ENCODE data around the gene AK3.
A peak's percentile ranks its signal among the peaks of the same experiment; 100 is the strongest.

The AK3 gene

DNA sequence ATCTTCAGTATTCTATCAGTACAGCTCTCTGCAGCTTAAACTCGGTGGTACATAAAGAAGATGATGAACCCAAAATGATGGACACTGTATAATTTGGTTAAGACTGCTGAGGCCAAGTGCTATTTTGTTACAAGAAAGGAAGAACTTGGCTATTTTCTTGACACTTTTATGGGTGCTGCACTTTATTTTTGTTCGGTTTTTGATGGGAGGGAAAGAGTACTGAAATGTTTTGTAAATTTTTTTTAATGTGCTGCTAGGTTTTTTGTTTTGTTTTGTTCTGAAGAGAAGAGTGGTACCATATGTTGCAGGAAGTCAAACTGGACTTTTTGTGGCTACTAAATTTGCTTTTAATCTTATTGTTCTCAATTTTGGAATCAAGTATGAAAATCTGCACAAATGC, 35.0 kb downstream of the AK3 start:
- no peak for DNase-seq (ENCODE audit: low read depth in 2 of 2)

DNA sequence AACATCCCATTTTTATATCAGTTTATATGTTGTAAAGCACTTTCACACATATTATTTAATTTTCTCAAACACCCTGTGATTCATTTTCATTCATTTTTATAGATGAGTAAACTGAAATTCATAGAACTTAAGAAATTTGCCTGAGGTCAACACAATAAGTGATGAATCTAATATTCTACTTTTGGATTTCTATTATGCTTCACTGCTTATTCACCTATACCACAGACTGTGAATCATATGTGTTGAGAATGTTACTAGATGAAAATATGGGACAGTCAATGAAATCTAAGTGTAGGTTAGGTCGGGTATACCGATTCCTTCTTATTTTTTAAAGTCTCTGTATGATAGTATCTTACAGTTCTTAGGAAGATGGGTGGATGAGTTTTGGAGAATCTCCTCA, 36.9 kb downstream of the AK3 start:
- DNase-seq (ENCODE audit: low read depth in 2 of 2): no peak

DNA sequence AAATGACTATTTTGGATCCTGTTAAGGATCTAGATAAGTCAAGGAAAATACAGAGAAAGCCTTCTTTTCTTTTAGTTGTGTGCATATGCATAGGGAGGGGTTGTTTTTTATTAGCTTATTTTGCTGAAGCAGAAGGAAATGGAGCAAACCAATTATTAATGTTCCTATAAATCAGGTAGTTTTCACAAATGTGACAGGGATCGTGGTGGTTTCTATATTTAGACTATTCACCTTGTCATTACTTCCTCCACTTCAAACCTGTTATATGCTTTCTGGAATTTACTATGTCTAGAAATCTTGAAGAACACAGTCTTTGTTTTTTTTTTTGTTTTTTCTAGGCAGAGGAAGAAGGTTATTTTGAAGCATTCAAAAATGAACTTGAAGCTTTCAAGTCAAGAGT, 39.5 kb downstream of the AK3 start:
- DNase-seq (ENCODE audit: low read depth in 2 of 2): no peak

DNA sequence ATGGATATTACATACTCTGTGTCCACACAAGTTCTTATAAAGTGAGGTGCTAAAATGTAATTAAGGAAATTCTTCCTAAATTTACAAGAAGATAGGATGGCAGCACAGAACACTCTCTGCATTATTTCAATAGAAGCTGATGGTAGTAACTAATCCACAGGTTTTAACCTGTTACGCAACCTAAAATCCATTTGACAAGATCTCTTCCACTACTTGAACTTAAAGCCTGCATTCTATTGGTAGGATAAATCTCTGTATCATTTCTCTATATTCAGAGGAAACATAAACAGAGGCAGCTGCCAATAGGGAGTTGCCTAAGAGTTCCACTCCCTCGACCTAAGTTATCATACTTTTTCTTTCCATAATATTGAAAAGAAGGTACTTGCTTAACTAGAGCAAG, 40.1 kb downstream of the AK3 start:
- no peak for DNase-seq (ENCODE audit: low read depth in 2 of 2)

DNA sequence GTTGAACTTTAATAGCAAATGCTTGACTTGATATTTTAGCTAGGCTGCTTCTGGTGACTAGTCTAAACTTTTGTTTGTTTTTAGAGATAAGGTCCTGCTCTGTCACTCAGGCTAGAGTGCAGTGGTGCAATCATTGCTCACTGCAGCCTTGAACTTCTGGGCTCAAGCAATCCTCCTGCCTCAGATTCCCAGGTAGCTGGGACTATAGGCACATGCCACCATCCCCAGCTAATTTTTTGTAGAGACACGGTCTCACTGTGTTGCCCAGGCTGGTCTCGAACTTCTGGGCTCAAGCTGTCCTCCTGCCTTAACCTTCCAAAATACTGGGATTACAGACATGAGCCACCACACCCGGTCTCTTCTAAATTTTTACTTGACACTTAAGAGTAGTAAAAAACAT, 40.9 kb downstream of the AK3 start:
- no peak for DNase-seq (ENCODE audit: low read depth in 2 of 2)

DNA sequence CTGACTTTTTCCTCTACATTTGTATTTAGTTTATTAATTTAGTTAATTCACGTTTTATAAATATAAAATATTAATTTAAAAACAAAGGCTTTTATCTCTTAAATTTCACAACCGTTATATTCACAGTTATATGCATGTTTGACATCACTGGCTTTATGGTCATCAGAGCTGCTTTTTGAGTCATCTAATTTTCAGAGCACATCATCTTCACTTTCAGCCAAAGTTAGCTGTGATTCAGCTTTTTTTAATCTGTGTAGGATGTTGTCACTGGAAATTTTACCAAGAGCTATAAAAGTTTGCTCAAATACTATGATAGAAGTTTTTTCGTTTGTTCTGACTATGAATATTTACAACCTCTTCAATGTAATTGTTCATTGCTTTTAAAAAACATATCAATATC, 49.2 kb downstream of the AK3 start:
- no peak for DNase-seq (ENCODE audit: low read depth in 2 of 2)

DNA sequence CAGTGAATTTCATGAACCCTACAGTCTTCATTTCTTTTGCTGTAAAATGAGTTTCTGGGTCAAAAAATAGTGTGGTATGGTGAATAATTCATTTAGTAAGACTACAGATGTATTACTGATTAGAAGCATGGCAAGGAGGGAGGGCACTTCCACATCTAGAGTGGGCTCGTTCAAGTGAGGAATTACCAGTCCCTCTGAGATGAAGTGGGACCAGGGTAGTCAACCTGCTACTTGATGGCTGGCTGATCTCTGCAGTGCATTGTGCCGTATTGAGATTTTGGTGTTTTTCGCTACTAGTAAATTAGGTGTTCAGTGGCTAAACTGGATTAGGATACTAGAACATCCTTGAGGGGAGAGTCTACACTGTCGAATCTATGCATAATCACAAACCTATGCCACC, 50.9 kb downstream of the AK3 start:
- no peak for DNase-seq (ENCODE audit: low read depth in 2 of 2)

DNA sequence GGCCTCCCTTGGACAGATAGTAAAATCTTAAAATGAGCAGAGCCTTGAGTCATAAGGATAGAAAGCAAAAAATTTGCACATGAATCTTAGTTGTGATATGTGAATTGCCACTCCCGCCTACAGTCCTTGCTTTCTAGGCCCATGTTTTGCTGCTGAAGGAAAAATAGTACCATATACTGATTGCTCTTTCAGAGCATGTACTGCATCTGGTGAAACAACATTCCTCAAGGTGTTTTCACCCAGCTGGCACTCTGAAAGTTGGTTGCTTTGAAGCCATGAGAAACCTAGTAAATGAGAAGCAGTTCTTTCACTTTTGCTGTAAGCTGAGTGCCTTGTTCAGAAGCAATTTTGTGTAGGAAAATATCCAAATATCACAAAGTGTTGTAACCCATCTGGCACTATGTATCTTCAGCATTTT, 51.3 kb downstream of the AK3 start:
- DNase-seq (ENCODE audit: low read depth in 2 of 2): no peak

DNA sequence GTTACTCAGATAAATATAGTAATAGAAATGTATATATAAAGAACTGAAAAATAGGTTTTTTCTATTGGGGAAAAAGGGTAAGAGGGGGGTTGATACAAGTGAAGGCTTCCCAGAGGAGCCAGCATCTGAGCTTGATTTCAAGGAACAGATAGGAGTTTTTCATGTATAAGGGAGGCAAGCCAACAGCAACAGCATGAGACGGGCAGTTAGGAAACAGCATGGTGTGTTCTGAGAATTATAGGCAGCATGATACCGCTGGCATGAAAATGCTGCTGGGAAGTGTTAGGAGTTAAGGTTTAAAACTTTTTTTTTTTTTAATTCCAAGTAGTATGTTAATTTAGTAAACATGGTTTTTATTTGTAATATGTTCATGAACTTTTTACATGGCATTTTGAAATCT, 52.0 kb downstream of the AK3 start:
- DNase-seq (ENCODE audit: low read depth in 2 of 2): no peak

DNA sequence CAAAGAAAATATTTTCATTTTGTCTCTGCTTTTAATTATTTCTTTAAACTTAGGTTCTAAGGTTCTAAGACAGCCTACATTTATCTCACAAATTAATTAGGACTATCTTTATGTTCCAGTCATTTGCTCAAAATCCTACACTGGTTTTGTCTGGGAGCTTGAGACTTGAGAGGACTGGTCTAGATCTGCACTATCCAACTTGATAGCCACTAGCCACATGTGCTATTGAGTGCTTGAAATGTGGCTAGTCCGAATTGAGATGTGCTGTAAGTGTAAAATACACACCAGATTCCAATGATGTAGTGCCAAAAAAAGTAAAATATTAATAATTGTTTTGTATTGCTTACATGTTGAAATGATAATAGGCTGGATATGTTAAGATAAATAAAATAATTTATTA, 54.4 kb downstream of the AK3 start:
- no peak for DNase-seq (ENCODE audit: low read depth in 2 of 2)

DNA sequence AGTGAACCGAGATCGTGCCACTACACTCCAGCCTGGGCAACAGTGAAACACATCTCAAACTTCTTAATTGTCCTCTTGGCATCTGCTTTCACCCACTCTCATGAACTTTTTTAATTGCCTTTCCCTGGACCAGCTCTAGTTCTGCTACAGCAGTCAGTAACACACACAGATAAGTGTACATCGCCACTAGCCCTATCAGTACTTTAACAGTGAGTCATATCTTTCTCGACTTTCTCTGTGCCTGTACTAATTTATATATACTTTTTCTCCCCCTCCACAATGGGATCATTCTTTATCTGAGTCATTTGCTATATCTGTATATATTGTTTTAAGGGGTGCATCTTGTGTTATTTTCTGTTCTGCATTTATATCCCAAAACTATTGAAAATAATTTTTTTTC, 54.9 kb downstream of the AK3 start:
- no peak for DNase-seq (ENCODE audit: low read depth in 2 of 2)

DNA sequence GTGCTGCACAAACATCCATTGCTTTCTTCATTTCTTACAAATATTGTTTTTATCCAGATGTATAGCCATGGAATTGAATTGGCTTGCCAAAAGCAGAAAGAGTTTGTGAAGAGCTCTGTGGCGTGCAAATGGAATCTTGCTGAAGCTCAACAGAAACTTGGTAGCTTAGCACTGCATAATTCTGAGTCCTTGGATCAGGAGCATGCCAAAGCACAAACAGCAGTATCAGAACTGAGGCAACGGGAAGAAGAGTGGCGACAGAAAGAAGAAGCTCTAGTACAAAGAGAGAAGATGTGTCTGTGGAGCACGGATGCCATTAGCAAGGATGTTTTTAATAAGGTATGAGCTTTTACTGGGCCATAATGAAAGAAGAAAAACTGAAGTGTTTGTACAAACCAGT, 56.2 kb downstream of the AK3 start:
- DNase-seq (ENCODE audit: low read depth in 2 of 2): no peak

DNA sequence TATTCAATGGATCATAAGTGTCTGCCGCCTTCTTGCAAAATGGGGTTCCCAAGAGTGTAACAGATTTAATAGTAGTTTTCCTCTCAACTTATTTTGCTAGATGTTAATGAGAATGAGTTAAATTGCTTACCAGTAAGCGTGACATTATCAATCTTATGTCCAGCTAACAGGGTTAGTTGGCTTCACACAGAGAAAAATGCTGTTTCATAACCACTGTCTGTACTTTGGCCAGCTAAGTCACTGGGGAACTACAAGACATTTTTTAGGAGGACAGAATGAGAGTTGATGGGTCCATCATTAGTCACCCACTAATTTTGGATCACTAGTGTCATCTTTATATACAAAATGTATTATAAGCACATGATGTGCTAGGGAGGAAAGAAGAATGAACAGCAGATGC, 60.3 kb downstream of the AK3 start:
- DNase-seq (ENCODE audit: low read depth in 2 of 2): no peak

DNA sequence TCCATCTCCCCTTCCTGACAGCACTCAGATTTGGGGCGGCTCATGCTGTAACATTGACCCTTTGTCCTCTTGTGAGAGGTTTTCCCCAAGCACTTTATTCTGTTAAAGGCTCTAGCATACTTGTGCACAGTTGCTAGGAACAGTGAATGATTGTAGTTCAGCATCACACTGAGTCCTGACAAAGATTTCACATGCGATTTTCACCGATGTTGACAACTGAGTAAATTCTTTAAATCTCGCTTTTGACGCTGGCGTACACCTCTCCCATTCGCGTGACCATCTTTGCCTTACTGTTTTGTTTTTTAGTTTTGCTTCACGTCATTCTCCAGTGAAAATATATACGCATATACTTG, 60.9 kb downstream of the AK3 start:
- DNase-seq (ENCODE audit: low read depth in 2 of 2): no peak

DNA sequence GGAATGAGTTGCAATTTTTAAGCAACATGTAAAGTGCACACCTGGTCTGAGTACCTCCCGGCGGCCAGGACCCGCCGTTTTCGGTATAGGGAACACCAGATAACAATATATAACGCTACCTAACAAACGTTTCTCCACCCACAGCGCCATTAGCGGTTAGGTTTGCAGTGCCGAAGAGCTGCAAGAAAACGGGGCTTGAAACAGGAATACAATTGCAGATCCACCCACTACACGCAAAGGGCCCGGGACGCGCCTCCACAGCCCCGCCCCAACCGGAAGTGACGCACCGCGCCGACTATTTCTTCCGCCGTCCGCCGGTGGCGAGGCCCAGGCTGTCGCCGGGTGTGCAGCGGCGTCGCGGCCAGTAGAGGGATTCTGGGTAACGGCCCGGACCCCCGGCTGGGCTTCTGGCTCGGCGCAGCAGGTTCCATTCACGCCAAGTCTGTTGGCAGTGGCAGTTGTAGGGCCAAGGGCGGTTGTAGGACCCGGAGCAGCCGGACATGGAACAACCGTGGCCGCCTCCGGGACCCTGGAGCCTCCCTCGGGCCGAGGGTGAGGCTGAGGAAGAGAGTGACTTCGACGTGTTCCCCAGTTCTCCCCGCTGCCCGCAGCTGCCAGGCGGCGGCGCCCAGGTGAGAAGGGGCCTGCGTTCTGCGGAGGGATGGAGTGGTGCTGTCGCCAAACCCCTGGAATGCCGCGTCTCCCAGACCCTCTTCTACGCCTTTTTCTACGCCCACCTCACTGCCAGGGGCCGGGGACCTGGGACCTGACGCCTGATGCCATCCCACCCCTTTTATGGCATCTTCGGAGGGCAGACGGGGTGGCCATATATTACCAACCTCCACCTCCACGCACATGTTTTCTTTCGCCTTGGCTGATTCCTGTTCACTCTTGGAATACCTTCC, 61.5 kb downstream of the AK3 start, which contains the start of gene CDC37L1:
CDC37L1 (plus strand) TSS at position 302 of the 905 bp plus-strand sequence; CDS start at position 501, 199 bp downstream.
- peak; percentile 96 to 99 for DNase-seq (ENCODE audit: low read depth in 2 of 2)

DNA sequence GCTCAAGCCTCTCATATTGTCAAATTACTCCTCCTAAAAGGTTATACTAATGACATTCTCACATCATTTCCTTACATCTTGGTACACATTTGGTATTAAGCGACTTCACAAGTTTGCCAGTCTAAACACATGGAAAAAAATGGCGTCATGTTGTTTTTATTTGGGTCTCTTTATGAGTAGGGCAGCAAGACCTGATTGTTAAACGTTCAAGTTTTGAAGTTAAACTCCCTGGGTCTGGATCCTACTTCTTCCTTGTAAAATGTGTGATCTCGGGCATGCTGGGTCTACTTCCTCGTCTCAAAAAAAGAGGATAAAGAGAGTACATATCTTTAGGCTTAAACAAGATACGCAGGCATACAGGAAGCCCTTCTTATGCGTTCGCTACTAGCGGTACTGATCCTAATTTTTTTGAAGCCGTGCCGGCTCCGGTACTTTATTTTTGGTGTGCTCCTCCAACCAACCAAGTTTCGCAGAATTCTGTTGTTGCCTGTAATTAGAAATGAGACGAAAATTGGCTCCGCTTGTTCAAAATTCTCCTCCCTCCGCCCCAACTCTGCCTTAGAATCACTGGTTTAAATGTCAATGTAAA, 62.2 kb downstream of the AK3 start:
- no peak for DNase-seq (ENCODE audit: low read depth in 2 of 2)

DNA sequence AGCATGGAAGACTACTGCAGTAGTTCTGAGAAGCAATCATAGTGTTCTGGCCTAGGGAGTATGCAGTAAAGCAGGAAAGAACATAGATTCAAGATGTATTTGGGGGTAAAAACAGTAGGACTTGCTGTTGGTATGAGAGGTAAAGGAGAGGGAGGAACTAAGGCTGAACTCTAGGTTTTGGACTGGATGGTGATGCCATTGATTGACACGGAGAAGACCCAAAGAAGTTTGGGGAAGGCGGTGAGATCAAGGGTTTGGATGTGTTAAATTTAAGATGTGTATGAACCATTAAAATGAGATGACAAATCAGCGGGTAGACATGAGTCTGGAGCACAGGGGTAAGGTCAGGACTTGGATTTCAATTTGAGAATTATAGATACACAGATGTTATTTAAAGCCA, 63.6 kb downstream of the AK3 start:
- no peak for DNase-seq (ENCODE audit: low read depth in 2 of 2)

DNA sequence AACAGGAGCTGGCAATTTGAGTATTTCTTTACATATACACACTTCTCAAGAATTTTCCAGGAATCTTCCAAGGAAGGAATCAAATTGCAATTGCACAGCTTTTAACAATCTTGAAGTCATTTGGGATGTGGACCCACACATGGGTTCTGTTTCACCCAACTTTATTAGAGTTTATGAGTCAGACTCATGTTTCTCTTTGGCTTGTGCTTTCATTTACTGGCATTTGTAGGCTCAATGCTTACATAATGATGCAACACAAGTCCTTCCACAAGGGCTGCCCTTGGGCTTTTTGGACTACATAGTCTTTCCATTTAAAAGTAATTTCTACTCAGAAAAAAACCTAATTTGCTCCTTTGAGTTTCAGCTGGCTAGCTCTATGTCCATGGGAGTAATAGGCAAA, 66.2 kb downstream of the AK3 start:
- DNase-seq (ENCODE audit: low read depth in 2 of 2): no peak

DNA sequence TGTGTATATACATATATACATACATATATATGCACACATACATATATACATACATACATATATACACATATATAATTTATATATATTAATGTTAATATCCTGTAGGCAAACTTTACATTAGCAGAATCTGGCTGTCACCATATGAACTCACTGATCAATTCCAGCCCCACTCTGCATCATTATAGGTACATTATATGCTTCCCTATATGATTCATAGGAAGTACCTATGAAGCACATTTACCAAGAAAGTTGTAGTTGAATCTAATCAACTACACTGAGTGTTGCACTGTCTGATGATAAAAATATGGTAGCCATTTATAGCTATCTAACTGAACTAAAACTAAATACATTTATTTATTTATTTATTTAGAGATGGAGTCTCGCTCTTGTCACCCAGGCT, 69.3 kb downstream of the AK3 start:
- DNase-seq (ENCODE audit: low read depth in 2 of 2): no peak

DNA sequence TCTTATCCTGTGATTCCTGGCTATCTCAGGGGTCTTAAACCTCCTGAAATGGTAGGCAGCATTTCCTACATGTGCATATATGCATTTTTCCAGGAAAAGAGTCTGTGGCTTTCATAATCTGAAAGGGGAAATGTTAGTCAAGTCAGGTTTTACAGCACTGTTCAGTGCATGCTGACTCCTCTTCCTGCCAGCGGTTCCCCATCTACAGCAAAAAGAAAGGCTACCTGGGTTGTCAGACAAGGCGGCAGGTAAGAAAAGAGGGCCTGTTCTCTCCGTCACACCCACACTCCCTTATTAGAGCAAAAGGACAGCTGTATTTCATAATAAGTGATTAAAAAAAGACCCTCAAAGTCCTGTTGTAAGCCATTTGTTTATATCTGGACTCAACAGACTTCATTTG, 70.4 kb downstream of the AK3 start:
- DNase-seq (ENCODE audit: low read depth in 2 of 2): no peak

DNA sequence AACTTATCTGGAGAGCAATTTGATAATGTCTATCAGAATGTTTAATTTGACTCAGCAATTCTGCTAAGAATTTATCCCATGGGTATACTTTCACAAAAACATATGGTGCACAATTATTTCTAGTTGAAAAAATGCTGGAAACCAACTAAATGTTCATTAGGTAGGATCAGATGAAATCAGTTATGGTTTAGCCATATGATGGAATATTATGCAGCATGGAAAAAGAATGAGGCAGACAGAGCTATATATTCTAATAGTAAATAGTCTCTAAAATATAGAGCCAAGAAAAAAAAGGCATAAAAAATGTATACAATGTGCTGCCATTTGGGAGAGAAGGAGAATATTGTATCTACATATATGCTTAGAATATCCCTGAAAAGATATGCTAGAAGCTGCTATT, 71.1 kb downstream of the AK3 start:
- no peak for DNase-seq (ENCODE audit: low read depth in 2 of 2)

DNA sequence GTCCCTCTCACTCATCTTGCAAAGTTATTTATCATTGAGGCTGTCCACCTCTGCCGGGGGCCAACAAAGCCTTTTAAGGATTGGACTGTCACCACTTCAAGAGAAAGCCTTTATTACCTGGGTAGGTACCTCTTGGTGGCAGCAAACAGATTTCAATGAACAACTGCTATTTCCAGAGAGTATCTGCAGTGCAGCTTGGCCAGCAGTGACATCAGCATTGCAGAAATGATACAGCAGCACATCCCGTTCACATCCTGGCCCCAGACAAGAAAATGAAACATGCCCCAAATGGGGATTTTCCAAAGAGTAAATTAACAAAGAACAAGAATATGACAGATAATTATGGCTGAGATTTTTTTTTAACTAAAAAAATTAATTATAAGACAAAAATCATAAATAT, 72.4 kb downstream of the AK3 start:
- no peak for DNase-seq (ENCODE audit: low read depth in 2 of 2)

DNA sequence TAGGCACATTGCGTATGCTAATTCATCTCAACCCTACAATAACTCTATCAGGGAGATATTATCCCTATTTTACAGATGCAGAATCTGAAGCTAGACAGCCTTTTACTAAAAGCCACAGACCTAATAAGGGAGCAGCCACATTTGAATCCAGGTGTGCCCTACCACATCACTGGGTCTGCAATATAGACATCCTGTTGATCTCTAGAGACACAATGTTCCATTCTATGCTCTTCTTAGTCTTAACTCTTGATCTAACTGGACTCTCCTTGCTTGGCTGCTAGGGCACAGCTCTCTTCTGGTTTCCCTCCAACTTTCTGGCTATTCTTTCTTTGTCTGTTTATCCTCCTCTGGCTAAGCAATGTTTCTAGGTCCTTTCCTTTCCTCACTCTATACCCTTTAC, 73.3 kb downstream of the AK3 start:
- no peak for DNase-seq (ENCODE audit: low read depth in 2 of 2)
